ENCODE results near the gene CXorf49.
A peak's percentile ranks its signal among the peaks of the same experiment; 100 is the strongest.

CXorf49 gene

GRCh38 chrX:71671043-71671780, 46.9 kb downstream of the CXorf49 start:
- no peak for DNase-seq

DNA sequence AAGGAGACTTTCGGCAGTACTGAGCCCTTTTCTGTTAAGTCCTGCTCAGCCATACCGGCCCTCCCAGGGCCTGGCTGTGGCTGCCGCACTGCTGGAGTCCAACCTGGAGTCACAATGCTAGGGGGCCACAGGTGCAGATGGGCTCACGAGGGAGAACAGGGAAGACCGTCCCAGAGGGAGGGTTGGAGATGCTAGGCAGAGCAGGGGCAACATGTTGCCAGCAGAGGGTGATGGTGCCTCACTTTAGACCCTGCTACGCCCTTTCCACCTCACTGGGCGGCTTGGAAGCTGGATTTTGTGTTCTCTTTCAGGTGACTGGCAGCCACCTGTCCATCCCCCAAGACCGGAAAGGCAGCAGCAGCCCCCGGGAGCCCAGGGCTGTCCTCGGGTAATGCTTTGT, 48.1 kb downstream of the CXorf49 start:
- peak; percentile 1 for DNase-seq

GRCh38 chrX:71669492-71669891, 48.6 kb downstream of the CXorf49 start:
- DNase-seq = no peak

DNA sequence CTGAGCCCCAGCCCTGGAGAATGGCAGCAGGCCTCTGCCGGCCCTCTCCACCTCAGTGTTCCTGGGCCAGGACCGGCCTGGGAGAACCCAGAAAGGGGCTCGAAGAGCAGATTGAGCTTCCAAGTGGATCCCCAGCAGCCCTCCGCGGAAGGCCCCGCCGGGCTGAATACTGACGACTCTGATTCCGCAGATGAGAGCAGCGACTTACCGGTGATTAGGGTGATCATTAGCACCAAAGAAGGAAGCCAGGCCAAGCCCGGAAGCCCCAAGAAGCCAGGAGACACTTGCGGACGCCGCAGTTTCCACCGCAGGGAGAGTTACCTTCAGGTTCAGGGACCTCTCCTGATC, 49.9 kb downstream of the CXorf49 start:
- DNase-seq = no peak

GRCh38 chrX:71667328-71668247, 50.5 kb downstream of the CXorf49 start, which contains the start of gene LOC101059915:
Gene LOC101059915 (plus strand): TSS chrX:71667546.
- DNase-seq = no peak

- no peak for DNase-seq
Observed at GRCh38 chrX:71666240-71667223, 51.6 kb downstream of the CXorf49 start.

DNA sequence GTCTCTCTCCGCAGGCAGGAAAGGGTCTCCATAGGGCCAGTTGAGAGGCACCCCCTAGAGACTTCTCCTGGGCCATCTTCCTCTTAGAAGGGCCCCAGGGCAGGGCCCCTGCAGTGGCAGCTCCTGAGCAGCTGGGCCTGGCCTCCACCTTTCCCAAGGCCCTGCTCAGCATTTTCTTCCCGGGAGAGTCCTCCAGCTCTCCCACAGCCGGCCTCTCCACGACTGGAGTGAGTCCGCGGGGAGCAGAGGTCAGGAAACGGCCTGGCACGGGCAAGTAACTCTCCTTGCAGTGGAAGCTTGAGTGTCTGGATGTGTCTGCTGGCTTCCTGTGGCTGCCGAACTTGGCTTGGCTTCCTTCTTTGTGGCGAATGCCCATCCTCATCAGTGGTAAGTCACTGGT, 52.3 kb downstream of the CXorf49 start:
- DNase-seq = no peak

DNA sequence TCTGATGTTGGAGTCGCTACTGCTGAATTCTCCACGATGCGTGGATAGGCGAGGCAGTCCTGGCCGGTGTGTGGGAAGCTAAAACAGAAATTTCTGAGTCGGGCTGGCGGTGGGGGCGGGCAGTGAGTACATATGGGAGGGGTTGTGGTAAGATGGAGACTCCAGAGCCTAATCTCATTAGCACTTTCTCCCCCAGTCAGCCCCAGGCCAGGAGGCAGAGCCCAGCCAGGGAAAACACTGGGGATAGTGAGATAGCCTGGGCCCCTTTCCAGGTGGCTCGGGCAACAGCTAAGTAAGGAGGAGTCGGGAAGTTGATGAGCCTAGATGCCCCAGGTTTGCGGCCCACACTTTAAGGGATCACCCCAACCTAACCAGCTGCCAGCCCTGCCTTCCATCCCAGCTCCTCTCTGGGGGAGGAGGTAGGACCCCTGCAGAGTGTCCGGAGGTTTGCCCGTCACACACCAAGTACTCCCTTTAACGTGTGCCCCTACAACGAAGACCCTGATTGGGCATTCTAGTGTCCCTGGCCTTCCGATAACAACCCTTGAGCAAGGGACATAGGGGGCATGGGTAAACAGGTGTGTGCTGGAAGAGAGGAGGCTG, 53.1 kb downstream of the CXorf49 start:
- DNase-seq = no peak

All from midbrain (tissue), 1 donor.